ENCODE data around the gene LSM4. TPM values are rescaled to one million over a fixed set of nuclear protein-coding genes. Genes with fewer than 3 reads are reported as not detected.

Gene LSM4
- total and polyA plus RNA-seq, 10 of the 15 experiments (the other 5 are each of a cell fraction or from before 2014, with no cell fraction given), result 12.6 to 652 (median 217) TPM

DNA sequence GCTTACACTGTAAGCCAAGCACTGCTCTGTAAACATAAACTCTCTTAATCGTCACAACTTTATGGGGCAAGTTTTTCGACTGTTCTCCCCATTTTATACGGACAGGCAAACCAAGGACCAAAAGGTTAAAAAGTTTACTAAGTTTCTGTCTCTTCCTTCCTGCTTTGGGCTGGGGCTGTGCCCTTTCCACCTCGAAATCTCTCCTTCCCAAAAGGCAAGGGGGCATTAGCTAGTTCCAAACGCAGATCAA lies 43.7 kb downstream of the LSM4 start:
- H3K4me3 ChIP-seq, result peak overlapping the region; percentile 98
- ChIA-PET POLR2A (interaction anchor here (0.6 to 8.4 kb wide), 20 partner anchors 9 to 874 kb away, joined by 3 to 206 read pairs (median 10); partner anchors contain the start of genes BST2, LSM4, PGPEP1 and RAB3A), SMC1A (ENCODE audit: uncharacterized antibody, unreplicated experiment) (interaction anchor here (0.6 to 6.3 kb wide), 28 partner anchors 10 to 168 kb away, joined by 3 to 176 read pairs (median 5); partner anchors contain the start of genes LRRC25, LSM4 and MPV17L2), RAD21 (ENCODE audit: unreplicated experiment) (interaction anchor here (0.6 to 7.1 kb wide), 27 partner anchors 9 to 140 kb away, joined by 3 to 259 read pairs (median 6); partner anchors contain the start of genes LSM4, MPV17L2, PGPEP1 and RAB3A), CTCF (interaction anchor here (0.7 to 14.1 kb wide), 45 partner anchors 10 to 278 kb away, joined by 3 to 516 read pairs (median 5); partner anchors contain the start of genes LSM4, MPV17L2 and PGPEP1)
- H4K20me1 ChIP-seq (ENCODE audit: control insufficient read depth, insufficient read depth), result peaks cover 14% of the 10 kb centered on the region
- no peaks in the 10 kb centered on the region for H3K27me3 ChIP-seq (replicated peaks in 1 of 2; ENCODE audit: control insufficient read depth in 2 of 2, insufficient read depth in 2 of 2, low read length in 1 of 2)
- WGBS (ENCODE audit: insufficient coverage, insufficient replicate concordance, low lambda C conversion rate, missing lambda C conversion rate), result 1% methylated on average over 5 of the region's 5 CpGs
- H3K4me1 ChIP-seq (ENCODE audit: control insufficient read depth, insufficient read depth, low read length), result peaks cover 21% of the 10 kb centered on the region
- in situ Hi-C loops (cut with MboI), result loop anchor here (5.0 kb wide), 2 partner anchors 43 to 128 kb away; partner anchors contain the start of gene LSM4
- H3K9ac ChIP-seq (ENCODE audit: control insufficient read depth, insufficient read depth, low read length), result peak overlapping the region; percentile 93
- DNase-seq (ENCODE audit: low read depth, low spot score) (no peak), ATAC-seq (no peak), FAIRE-seq (no peak)
- no peak overlapping the region for H2AFZ ChIP-seq (ENCODE audit: control insufficient read depth, low read depth, low read length)
- H3K79me2 ChIP-seq (ENCODE audit: control insufficient read depth, insufficient read depth, low read length), result peaks cover 40% of the 10 kb centered on the region
- no peaks in the 10 kb centered on the region for H3K9me3 ChIP-seq (replicated peaks; ENCODE audit: control insufficient read depth, insufficient read depth, low read length)
- intact Hi-C loops (cut with micrococcal nuclease; ENCODE audit: unreplicated experiment), result loop anchor here (1.0 to 5.0 kb wide), 4 partner anchors 26 to 63 kb away; partner anchors contain the start of genes LSM4 and PGPEP1
- peak overlapping the region; percentile 91 for H3K4me2 ChIP-seq (ENCODE audit: control insufficient read depth, insufficient read depth)
- H3K36me3 ChIP-seq (ENCODE audit: control insufficient read depth in 2 of 2, insufficient read depth in 2 of 2, low read length in 1 of 2), result peaks cover 0 to 4% of the 10 kb centered on the region in 2 experiments; a peak in 2 of 4 replicates
- BruUV-seq (replicated peaks), result no TSS peak
- peak overlapping the region; percentile 60 for H3K27ac ChIP-seq (ENCODE audit: control insufficient read depth, insufficient read depth)
- TF ChIP-seq LARP7 (IDR thresholded peaks at IDR 0.05) (peak; percentile 64; the same call in 1 of the 2 replicates), ZBTB11 (CRISPR knock-in tag; IDR thresholded peaks at IDR 0.05) (no peak), RAD51 (IDR thresholded peaks at IDR 0.05) (no peak), TAF1 (IDR thresholded peaks at IDR 0.05; ENCODE audit: borderline replicate concordance, low read depth, low read length) (no peak), RBBP5 (conservative IDR thresholded peaks at IDR 0.05) (no peak), IRF3 (IDR thresholded peaks at IDR 0.05) (no peak), USF2 (IDR thresholded peaks at IDR 0.05; ENCODE audit: borderline replicate concordance, low read depth, low read length) (no peak), IKZF1 (conservative IDR thresholded peaks at IDR 0.05) (no peak), CREB1 (IDR thresholded peaks at IDR 0.05; ENCODE audit: low read depth) (no peak)
- TF ChIP-seq, protein P1, sequence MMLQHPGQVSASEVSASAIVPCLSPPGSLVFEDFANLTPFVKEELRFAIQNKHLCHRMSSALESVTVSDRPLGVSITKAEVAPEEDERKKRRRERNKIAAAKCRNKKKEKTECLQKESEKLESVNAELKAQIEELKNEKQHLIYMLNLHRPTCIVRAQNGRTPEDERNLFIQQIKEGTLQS (IDR thresholded peaks at IDR 0.05; ENCODE audit: borderline replicate concordance, extremely low read depth, low read depth, low read length), result no peak
- TF ChIP-seq, protein P2, sequence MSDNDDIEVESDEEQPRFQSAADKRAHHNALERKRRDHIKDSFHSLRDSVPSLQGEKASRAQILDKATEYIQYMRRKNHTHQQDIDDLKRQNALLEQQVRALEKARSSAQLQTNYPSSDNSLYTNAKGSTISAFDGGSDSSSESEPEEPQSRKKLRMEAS (IDR thresholded peaks at IDR 0.05; ENCODE audit: low read depth, low read length), result no peak
- TF ChIP-seq, protein P3, sequence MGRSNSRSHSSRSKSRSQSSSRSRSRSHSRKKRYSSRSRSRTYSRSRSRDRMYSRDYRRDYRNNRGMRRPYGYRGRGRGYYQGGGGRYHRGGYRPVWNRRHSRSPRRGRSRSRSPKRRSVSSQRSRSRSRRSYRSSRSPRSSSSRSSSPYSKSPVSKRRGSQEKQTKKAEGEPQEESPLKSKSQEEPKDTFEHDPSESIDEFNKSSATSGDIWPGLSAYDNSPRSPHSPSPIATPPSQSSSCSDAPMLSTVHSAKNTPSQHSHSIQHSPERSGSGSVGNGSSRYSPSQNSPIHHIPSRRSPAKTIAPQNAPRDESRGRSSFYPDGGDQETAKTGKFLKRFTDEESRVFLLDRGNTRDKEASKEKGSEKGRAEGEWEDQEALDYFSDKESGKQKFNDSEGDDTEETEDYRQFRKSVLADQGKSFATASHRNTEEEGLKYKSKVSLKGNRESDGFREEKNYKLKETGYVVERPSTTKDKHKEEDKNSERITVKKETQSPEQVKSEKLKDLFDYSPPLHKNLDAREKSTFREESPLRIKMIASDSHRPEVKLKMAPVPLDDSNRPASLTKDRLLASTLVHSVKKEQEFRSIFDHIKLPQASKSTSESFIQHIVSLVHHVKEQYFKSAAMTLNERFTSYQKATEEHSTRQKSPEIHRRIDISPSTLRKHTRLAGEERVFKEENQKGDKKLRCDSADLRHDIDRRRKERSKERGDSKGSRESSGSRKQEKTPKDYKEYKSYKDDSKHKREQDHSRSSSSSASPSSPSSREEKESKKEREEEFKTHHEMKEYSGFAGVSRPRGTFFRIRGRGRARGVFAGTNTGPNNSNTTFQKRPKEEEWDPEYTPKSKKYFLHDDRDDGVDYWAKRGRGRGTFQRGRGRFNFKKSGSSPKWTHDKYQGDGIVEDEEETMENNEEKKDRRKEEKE (IDR thresholded peaks at IDR 0.05), result no peak
- TF ChIP-seq, protein P4, sequence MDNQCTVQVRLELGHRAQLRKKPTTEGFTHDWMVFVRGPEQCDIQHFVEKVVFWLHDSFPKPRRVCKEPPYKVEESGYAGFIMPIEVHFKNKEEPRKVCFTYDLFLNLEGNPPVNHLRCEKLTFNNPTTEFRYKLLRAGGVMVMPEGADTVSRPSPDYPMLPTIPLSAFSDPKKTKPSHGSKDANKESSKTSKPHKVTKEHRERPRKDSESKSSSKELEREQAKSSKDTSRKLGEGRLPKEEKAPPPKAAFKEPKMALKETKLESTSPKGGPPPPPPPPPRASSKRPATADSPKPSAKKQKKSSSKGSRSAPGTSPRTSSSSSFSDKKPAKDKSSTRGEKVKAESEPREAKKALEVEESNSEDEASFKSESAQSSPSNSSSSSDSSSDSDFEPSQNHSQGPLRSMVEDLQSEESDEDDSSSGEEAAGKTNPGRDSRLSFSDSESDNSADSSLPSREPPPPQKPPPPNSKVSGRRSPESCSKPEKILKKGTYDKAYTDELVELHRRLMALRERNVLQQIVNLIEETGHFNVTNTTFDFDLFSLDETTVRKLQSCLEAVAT (IDR thresholded peaks at IDR 0.05), result no peak
